ENCODE data around the gene EPHA7. TPM values are rescaled to one million over a fixed set of nuclear protein-coding genes. Genes with fewer than 3 reads are reported as not detected.

The EPHA7 gene
- total RNA-seq, 1 donor from 2014 or later, result 12.4 TPM

DNA sequence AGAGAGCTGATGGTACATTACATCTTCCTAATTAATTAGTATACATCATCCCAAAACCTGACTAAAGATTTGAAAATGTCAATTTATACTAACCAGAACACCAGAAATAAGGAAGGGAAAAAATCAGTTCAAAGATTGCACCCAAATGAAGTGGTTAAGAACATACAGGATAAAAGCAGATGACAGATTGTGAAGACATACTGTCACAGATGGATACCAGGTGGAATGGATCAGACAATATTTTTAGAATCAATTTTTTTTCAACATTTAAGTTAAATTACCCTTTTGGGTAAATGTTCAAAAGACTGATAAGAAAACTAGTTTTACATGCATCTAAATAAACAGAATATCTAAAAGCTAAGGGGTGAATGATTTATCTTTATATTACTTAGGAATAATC lies 47.6 kb downstream of the EPHA7 start:
- no peaks in the 10 kb centered on the region for H3K36me3 Mint-ChIP-seq
- H3K4me1 Mint-ChIP-seq, result no peaks in the 10 kb centered on the region
- H3K27ac Mint-ChIP-seq, result no peak overlapping the region
- TF ChIP-seq, protein P1, sequence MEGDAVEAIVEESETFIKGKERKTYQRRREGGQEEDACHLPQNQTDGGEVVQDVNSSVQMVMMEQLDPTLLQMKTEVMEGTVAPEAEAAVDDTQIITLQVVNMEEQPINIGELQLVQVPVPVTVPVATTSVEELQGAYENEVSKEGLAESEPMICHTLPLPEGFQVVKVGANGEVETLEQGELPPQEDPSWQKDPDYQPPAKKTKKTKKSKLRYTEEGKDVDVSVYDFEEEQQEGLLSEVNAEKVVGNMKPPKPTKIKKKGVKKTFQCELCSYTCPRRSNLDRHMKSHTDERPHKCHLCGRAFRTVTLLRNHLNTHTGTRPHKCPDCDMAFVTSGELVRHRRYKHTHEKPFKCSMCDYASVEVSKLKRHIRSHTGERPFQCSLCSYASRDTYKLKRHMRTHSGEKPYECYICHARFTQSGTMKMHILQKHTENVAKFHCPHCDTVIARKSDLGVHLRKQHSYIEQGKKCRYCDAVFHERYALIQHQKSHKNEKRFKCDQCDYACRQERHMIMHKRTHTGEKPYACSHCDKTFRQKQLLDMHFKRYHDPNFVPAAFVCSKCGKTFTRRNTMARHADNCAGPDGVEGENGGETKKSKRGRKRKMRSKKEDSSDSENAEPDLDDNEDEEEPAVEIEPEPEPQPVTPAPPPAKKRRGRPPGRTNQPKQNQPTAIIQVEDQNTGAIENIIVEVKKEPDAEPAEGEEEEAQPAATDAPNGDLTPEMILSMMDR (IDR thresholded peaks at IDR 0.05; ENCODE audit: unreplicated experiment), result no peak
- no peak overlapping the region for H3K4me3 Mint-ChIP-seq
- no peaks in the 10 kb centered on the region for H3K9me3 Mint-ChIP-seq
- no peak for DNase-seq (ENCODE audit: low spot score in 2 of 2, unreplicated experiment in 2 of 2)
- no peaks in the 10 kb centered on the region for H3K27me3 Mint-ChIP-seq (ENCODE audit: low read depth)

DNA sequence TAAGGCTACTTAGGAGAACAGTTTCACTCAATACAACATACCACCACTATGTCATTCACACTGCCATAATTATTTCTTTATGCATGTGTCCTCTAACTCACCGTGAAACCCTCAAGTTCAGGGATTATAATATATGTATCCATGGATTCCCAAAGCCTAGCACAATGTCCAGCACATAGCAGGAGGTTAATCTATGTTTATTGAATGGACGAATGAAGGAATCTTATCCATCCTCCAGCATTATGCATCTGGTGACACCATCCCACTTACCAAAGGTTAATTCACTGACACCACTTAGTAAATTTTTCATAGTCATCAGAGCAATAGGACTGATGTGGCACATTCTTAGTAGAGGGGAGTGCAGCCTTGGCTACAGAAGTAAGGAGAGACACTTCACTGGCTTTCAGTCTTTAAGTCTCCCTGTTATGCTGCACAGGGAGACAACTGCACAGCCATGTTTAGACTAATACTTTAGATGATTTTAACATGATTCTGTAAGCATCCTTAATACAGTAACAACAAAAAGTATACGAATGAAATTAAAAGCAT lies 49.7 kb downstream of the EPHA7 start:
- TF ChIP-seq, protein P1 (IDR thresholded peaks at IDR 0.05; ENCODE audit: unreplicated experiment), result no peak
- H3K27ac Mint-ChIP-seq, result no peak overlapping the region

DNA sequence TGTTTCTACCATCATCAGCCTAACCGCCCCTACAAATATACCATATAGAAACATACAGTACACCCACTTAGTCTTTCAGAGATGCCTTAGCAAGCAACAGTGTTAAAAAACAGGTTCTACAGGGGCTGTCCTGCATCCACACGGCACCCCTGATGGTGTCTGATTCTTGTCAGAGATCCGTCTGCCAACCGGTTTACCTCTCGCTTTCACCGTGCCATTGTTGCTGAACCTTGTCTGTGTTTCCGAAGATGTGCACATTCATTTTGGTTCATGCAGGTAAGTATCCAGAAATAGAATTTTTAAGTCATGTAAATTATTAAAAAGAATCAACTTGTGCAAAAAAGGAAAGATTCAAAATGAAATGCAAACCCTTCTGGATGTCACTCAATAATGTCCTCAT lies 52.9 kb downstream of the EPHA7 start:
- no peaks in the 10 kb centered on the region for H3K36me3 Mint-ChIP-seq
- H3K4me3 Mint-ChIP-seq, result no peak overlapping the region
- no peaks in the 10 kb centered on the region for H3K4me1 Mint-ChIP-seq
- DNase-seq (ENCODE audit: low spot score in 2 of 2, unreplicated experiment in 2 of 2), result no peak
- no peaks in the 10 kb centered on the region for H3K9me3 Mint-ChIP-seq
- TF ChIP-seq, protein P1 (IDR thresholded peaks at IDR 0.05; ENCODE audit: unreplicated experiment), result no peak
- H3K27me3 Mint-ChIP-seq (ENCODE audit: low read depth), result no peaks in the 10 kb centered on the region
- H3K27ac Mint-ChIP-seq, result no peak overlapping the region

More for the DNA sequence above, 49.7 kb downstream of the EPHA7 start:
- no peak overlapping the region for H3K4me3 Mint-ChIP-seq
- no peaks in the 10 kb centered on the region for H3K9me3 Mint-ChIP-seq
- H3K27me3 Mint-ChIP-seq (ENCODE audit: low read depth), result no peaks in the 10 kb centered on the region
- H3K36me3 Mint-ChIP-seq, result no peaks in the 10 kb centered on the region
- H3K4me1 Mint-ChIP-seq, result no peaks in the 10 kb centered on the region
- no peak for DNase-seq (ENCODE audit: low spot score in 2 of 2, unreplicated experiment in 2 of 2)

DNA sequence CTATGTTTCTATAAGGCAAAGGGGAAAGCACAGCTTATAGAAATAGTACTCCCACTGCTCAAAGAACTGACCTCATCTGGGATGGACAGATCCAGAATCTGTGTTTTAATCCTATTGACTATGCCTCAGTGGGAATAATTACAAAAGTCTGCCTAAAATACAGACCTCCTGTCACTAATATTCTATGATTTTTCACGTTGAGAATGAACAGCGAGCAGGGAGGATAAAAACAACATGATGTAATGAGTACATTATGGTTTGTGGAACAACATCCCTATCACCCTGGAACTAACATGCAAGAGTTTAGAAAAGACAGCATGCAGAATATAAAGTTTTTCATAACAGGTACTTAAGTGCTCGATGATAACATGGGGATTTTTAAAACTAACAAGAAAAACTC lies 53.9 kb downstream of the EPHA7 start:
- Mint-ChIP-seq H3K4me1 (peaks cover 4% of the 10 kb centered on the region), H3K9me3 (no peaks in the 10 kb centered on the region), H3K36me3 (no peaks in the 10 kb centered on the region), H3K27ac (no peak overlapping the region), H3K27me3 (ENCODE audit: low read depth) (no peaks in the 10 kb centered on the region), H3K4me3 (no peak overlapping the region)
- TF ChIP-seq, protein P1 (IDR thresholded peaks at IDR 0.05; ENCODE audit: unreplicated experiment), result no peak
- DNase-seq (ENCODE audit: low spot score in 2 of 2, unreplicated experiment in 2 of 2), result no peak

- no peak for DNase-seq (ENCODE audit: low spot score in 2 of 2, unreplicated experiment in 2 of 2)
- H3K27ac Mint-ChIP-seq, result no peak overlapping the region
- no peaks in the 10 kb centered on the region for H3K27me3 Mint-ChIP-seq (ENCODE audit: low read depth)
- no peak overlapping the region for H3K4me3 Mint-ChIP-seq
- H3K36me3 Mint-ChIP-seq, result peaks cover 5% of the 10 kb centered on the region
- peaks cover 4% of the 10 kb centered on the region for H3K4me1 Mint-ChIP-seq
- peaks cover 1% of the 10 kb centered on the region for H3K9me3 Mint-ChIP-seq
- TF ChIP-seq, protein P1 (IDR thresholded peaks at IDR 0.05; ENCODE audit: unreplicated experiment), result no peak
These were observed 60.9 kb downstream of the EPHA7 start for GRCh38 chr6:93358435-93358834.

DNA sequence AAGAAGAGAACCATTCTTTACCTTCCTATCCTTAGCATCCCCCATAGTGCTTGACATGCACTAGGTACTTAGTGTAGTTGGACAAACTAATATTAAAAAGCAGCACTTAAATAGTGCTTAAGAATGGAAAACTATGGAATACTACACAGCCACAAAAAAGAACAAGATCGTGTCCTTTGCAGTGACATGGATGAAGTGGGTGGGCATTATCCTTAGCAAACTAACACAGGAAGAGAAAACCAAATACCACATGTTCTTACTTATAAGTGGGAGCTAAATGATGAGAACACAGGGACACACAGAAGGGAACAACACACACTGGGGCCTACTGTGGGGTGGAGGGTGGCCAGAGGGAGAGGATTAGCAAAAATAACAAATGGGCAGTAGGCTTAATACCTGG lies 66.8 kb downstream of the EPHA7 start:
- TF ChIP-seq, protein P1 (IDR thresholded peaks at IDR 0.05; ENCODE audit: unreplicated experiment), result no peak
- Mint-ChIP-seq H3K4me3 (no peak overlapping the region), H3K36me3 (peaks cover 13% of the 10 kb centered on the region), H3K4me1 (no peaks in the 10 kb centered on the region), H3K9me3 (peaks cover 12% of the 10 kb centered on the region), H3K27ac (no peak overlapping the region), H3K27me3 (ENCODE audit: low read depth) (no peaks in the 10 kb centered on the region)
- no peak for DNase-seq (ENCODE audit: low spot score in 2 of 2, unreplicated experiment in 2 of 2)

Measured in mesothelial cell of epicardium (in vitro differentiated cells).